Hypothalamus (tissue), 51 donors: ENCODE measurements around the gene NELFA.

ENCODE experiments used
- DNase-seq, 51 donors: peaks; one replicate each; lab custom pipeline; 2025; lab: John Stamatoyannopoulos, UW

Gene NELFA

DNA sequence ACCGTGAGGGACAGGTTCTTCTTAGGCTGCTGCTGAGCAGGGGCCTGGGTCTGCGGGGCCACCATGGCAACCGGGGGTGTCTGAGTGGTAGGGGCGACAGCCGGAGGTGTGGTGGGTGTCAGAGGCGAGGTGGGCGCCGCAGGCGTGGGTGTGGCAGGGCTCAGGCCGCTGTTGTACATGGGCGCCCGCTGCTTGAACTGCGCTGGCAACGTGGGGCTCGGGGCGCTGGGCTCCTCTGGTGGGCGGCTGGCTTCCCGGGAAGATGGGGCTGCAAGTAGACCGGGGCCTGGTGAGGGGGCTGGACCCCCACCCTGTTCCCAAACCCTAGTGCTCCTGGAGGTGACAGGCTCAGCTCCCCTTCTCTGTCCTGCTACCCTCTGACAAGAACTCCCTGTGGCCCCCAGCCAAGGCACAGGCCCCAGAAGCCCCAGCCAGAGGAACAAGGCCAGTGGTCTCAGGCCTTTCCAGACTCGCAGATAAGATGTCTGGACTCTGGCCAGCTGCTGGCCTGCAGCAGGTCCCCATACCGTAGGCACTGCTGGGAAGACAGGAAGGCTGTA, 24.8 kb downstream of the NELFA start:
- no peak for DNase-seq

- DNase-seq = no peak
These were observed 25.5 kb downstream of the NELFA start for GRCh38 chr4:1983053-1983845.

- no peak for DNase-seq
These were observed 26.4 kb downstream of the NELFA start for GRCh38 chr4:1982124-1983052.

DNA sequence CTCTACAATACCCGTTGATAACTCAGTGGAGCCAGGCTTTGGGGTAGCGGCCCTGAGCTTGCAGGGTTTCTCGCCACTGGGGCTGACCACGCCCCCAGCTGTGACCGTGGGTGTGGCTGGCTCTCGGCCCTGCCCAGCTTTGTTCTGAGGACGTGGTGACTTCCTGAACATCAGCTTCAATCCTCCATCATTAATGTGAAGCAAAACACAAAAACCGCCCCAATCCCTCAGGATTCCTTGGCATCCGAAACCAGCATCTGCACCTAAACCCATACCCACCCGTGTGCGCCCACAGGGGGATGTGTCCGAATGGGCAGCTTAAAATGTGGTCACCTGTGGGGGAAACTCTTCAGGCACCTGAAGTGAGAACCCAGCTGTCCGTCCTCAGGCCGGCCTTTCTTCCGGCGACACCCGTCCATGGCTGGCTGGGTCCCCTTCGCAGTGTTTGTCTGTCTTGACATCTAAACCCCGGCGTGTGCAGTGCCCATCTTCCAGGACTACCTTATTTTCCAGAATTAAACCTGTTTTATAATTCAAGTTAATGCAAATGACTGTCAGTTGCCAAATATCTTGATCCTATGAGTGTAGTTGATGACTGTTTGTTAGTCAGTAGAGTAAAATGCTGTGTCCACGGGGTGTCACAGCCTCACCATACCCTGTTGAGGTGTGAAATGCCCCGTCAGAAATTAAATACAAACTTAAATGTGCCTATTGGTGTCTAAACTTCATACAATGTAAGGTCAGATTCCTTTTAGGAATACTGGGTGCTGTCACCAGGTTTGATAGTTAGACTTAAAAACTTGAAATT, 27.3 kb downstream of the NELFA start:
- DNase-seq = no peak

- no peak for DNase-seq
These were observed 28.2 kb downstream of the NELFA start for GRCh38 chr4:1980561-1981041.

DNA sequence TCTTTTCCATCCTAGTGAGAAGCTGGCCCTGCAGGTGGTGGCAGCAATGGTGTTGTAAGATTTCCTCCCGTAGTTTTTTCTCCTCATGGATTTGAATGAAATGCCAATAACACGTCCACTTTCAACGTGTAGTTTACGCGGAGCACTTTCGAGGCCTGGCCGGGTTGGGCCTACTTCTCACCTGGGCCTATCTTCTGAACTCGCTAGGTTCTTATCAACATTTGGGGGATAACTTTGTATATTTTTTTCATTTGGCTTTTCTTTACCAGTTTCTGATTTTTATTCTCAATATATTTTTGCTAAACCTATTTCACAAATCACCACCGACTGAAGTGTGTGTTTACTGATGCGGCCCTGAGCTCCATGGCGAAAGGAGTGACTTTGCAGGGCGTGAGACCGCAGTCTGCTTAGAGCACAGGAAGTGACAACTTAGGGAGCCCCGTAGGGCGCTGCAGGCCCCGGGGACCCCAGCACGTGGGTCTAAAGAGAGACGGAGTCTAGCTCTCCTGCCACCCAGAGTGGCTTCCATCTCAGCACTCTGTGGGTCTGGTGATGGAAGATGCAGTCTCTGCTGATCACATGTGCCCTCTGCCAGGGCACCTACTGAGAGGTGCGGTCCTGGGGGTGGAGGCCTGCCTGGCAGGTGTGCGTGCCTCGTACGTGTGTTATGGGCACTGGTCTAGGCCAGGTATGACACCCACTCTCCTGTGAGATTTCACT, 29.1 kb downstream of the NELFA start:
- no peak for DNase-seq

DNA sequence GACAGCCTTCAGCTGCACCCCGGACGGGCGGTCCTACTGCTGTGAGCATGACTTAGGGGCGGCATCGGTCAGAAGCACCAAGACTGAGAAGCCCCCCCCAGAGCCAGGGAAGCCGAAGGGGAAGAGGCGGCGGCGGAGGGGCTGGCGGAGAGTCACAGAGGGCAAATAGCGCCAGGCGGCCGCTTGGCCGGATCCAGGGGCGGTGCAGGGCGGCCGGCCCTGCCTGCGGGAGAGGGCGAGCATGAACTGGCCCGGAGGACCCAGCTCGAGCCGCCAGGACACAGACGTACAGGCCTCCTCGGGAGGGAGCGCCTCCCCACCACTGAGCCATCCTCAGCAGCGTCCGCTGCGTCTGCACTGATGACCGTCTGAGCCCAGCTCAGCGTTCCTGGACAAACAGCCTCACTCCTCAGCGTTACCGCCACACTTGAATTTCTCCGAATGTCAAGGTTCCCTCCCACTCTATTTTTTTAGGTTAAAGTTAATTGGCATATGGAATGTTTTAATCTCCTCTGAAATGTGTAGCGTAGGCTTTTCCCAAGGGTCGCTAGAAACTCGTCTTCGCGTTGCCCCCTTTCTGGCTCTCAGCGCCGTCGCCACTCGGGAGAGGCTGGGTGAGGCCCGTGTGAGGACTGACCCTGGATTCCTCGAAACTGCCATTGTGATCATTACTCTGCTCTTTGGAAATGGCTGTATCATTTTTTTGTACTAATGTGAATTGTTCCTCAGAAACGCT, 29.9 kb downstream of the NELFA start:
- no peak for DNase-seq

- DNase-seq = no peak
These were observed 30.5 kb downstream of the NELFA start for GRCh38 chr4:1978226-1978625.

- DNase-seq = no peak
These were observed 32.1 kb downstream of the NELFA start for GRCh38 chr4:1976416-1977352.

DNA sequence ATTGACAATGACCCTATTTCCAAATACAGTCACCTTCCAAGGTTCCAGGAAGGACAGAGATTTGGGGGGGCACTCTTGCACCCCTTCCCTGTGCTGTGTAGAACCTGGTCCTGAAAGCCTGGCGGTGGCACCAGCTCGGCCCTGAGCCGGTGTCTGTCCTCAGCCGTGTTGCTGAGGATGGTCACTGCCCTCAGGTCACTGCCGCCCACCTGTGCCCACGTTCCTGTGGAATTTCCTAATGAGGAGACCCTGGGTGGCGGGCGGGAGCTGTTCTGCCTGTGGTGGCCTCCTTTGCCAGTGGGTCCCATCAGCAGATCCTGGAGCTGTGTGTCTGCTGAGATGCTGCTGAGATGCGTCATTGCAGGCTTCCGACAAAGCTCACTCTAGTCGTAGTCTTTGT, 32.9 kb downstream of the NELFA start:
- no peak for DNase-seq

DNA sequence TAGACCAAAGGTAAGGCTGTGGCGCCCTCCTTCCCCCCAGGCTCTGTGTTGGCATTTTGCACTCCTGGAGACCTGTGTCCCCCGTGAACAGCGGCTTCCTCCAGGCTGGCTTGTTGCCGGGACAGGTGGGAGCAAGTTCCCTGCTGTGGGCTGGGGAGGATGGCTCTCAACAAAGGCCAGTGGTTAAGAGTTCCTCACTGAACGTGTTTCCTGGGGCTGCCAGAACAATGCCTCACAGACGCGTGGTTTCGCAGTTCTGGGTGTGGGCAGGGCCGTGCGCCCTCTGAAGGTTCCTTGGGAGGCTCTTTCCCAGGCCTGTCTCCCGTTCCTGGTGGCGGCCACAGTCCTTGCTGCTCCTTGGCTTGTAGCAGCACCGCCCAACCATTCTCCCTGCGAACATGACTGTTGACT, 33.4 kb downstream of the NELFA start:
- no peak for DNase-seq

DNA sequence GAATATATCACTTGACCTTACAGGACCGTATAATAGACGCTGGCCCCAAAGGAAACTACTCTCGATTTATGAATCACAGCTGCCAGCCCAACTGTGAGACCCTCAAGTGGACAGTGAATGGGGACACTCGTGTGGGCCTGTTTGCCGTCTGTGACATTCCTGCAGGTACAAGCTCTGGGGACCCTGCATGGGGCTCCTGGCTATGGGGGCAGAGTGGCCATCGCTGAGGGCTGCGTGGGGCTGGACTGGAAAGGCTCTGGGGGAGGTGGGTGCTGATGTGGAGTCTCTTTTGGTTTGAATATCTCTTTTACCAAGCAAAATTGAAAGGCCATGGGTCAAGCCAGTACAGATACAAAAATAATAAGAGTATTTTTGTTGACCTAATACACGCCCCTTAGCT, 33.9 kb downstream of the NELFA start:
- DNase-seq = no peak

- DNase-seq = no peak
These were observed 35.1 kb downstream of the NELFA start for GRCh38 chr4:1973661-1974060.

DNA sequence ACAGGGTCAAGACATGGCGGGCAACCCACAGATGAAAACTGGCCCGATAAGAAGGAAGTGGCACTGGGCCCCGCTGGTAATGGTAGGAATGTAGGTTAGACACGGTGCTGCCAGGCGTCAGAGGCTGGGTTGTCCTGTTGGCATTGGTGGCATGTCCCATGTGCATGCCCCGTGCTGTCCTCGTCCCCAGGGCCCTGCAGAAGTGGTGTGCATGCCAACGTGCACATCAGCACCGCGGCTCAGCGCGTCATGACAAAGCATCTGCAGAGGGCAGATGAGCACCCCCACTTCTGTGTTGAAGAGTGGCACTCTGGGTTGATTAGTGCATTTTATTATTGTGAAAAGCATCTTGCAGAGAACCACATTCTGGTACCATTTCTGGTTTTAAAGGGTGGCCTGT, 35.6 kb downstream of the NELFA start:
- DNase-seq = no peak

- no peak for DNase-seq
These were observed 36.4 kb downstream of the NELFA start for GRCh38 chr4:1972414-1972813.

DNA sequence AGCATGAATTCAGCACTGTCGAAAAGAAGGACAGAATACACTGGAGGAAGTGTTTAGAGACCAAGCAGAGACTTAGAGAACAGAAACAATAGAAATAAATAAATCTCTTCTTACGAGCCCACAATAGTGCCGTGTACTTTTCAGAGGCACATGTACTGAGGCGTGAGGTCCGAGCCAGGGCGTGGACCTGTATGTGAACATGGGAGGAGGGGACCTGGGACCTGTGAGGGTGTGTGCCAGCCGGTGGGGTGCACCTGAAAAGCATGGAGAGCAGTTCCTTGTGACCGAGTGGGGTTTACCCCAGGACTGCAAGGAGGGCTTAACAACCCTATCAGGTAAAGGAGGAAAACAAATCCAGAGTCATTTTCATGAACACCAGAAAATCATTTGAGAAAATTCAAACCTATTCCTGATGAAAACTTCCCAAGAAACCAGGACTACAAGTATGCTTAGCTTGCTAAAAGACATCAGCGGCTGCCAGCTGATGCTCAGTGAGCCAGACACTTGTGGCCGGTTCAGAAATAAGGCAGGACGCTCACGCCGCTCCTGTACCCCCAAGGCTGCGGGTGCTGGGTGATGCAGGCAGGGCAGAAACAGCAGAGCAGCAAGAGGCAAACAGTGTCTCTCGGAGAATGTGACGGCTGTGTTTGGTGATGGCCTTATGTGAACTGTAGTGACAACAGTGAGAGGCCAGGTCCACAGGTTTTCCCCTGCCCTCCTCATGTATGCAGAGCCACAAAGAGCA, 37.1 kb downstream of the NELFA start:
- DNase-seq = no peak

DNA sequence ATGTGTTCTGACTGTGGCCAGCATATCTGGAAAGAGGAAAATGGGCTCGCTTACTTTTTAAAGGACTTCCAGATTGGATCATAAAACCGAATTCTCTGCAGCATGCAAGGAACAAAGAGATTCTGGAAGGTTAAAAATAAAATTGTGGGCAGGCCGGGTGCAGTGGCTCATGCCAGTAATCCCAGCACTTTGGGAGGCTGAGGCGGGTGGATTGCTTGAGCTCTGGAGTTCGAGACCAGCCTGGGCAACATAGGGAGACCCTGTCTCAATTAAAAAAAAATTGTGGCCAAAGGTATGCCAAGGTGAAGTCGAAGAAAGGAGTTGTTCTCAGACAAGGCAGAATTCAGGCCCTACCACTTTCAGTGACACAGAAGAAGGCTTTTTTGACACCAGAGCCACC, 37.8 kb downstream of the NELFA start:
- DNase-seq = no peak
